HG03066 (cell line): ENCODE measurements around the gene FAM78B.

Experiments used
- ATAC-seq: cut with Tn5 transposase; IDR thresholded peaks from one replicate; pipeline ENCODE4 v1.9.1; 2021; ENCODE audit warnings: low read depth; ENCODE audit not compliant: unreplicated experiment

FAM78B gene, protein sequence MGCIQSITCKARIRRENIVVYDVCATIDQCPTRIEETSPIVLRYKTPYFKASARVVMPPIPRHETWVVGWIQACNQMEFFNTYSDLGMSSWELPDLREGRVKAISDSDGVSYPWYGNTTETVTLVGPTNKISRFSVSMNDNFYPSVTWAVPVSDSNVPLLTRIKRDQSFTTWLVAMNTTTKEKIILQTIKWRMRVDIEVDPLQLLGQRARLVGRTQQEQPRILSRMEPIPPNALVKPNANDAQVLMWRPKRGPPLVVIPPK

DNA sequence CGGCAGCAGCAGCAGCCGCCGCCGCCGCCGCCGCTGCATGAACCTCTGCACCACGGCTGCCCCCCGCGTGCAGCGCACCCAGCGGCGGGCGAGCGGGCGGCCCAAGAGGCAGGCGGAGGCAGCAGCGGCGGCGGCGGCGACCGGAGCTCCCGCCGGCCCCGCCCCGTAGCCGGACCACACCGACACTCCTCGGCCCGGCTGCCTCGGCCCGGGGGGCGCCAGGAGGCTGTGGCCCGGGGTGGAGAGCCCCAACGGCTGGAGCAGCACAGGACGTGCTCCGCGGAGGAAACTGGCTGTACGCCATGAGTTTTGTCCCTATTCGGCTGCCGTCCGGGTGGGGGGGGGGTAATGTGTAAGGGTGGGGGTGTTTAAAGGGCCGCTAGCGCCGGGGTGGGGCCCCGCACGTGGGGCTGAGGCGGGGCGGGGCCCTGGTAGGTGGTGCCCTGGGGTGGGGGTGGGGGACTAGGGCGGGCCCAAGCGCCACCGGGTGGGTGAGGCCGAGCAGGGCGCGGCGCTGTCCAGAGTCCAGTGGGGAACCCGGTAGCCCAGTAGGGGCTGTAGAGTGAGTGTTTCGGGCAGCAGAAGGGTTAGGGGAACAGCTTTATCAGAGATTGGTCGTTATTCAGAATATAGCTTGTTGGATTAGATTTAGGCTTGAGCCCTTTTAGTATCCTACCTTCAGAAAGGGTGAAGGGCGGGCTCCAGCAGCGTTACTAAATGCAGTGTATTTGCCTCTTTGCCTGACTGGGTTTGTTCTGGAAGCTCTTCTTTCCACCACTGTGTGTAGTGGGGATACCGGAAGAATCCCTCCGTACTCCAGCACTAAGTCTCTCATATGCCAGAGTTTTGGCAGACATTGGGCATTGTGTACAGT lies at the start of gene FAM78B:
FAM78B (minus strand) TSS at position 304 of the 874 bp plus-strand sequence. CDS start 753 bp downstream, outside the sequence.
- peak; percentile 41 for ATAC-seq

- ATAC-seq, result no peak
Observed at GRCh38 chr1:166202546-166202945, 35.7 kb upstream of the FAM78B start.

- ATAC-seq, result no peak
Observed at GRCh38 chr1:166200743-166201142, 33.9 kb upstream of the FAM78B start.

DNA sequence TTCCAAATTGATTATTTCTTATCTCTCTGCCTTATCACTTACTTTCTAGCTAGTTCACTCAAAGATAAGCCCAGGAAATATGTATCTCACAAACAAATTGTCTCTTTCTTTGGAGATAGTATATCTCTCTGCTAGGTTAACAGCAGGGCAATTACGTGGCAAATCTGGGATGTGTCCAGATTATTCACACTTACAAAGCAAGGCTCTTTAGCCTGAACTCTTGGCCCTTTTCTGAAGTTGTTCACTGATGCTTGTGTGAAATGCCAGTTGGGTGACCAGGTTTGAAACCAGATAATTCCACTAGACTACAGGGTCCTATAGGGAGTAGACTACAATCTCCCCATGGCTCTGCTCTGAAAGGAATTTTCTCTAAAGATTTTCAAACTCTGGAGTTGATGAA lies 30.8 kb upstream of the FAM78B start:
- ATAC-seq, result no peak

DNA sequence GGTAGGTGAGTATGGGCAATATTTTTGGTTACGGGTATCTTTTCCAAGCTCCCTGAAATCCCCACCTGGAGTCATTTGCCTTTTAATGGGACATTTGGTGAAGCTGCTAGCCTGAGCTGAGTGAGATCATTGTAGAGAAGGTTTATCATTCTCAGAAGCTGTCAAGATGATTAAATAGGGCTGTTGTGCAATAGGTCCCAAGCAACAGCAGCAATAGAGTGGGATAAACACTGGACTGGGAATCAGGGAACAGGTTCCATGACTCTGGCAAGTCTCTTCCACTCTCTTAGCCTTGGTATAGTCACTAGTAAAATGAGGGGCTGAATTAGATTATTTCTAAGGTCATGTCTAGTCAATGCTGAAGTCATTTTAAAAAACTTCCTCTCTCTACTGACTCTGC lies 30.3 kb upstream of the FAM78B start:
- ATAC-seq, result no peak

- no peak for ATAC-seq
Observed at GRCh38 chr1:166193057-166193698, 26.4 kb upstream of the FAM78B start.

DNA sequence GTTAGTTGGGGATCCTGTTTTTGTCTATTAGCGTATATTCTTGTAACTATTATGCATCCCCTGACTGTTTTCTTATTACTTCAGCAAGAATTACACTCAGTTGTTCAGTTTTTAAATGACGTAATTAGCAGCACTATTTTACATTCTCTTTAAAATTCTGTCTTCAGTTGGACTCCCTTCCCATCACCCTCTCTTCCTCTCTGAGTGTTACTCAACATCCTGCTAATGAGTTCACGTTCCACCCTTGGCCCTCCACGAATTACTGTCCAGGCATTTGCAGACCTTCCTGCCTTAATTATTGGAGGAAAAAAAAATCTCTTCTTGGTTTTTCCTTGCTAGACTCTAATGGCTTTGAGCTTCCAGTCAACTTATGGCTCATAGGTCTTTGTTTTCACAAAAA lies 23.6 kb upstream of the FAM78B start:
- no peak for ATAC-seq

DNA sequence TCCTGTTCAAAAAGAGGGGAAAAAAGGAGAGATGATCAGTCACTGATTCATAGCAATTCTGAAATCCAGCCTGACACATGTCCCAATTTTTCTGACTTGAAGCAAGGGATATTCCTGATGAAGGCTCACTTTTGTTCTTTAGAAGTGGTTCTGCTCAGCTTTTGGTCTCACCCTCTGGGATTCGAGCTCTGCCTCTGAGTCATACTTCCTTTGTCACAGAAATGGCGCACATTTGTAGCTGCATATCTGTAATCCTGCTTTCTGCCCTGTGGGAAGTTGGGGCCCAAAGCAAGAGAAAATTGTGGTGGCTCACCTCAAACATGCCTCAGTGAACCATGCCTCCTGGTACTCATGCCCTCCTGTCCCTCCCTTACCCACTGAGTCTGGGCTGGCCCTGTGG lies 22.3 kb upstream of the FAM78B start:
- ATAC-seq, result no peak

DNA sequence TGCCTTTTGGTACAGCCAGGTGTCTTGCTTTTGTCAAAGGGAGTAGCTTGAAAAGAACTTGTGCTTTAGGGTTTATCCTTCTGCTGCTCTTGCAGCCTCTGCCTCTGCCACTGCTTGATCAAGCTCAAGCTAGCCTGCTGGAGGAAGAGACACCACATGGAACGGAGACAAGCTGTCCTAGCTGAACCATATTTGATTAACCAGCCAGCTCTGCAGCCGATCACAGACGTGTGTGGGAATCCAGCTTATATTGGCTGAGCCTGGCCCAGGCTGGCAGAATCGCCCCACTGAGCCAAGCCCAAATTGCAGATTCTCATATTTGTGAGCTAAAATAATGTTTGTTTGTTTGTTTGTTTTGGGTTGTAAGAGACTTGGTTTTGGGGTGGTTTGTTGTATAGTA lies 18.7 kb upstream of the FAM78B start:
- ATAC-seq, result no peak

GRCh38 chr1:166184897-166185296 lies 18.1 kb upstream of the FAM78B start:
- ATAC-seq, result no peak

- ATAC-seq, result no peak
Observed at GRCh38 chr1:166184012-166184411, 17.2 kb upstream of the FAM78B start.

GRCh38 chr1:166182281-166182680 lies 15.5 kb upstream of the FAM78B start:
- no peak for ATAC-seq

GRCh38 chr1:166176416-166176815 lies 9.6 kb upstream of the FAM78B start:
- no peak for ATAC-seq

DNA sequence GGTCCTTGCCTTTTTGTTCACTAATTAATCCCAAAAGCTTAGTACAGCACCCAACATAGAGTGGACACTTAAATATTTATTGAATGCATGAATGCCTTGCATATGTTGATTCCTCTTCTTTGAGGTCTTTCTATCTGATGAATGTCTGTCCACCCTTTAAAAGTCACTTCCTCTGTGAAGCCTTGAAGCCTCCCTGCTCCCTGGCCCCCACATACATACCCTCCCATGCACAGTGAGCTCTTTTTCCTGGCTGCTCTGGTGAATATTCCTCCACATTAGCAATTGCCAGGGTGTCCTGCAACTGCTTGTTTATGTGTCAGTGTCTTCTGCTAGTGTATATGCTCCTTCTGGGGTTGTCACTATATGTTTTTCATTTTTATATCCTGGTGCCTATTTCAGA lies 8.2 kb upstream of the FAM78B start:
- no peak for ATAC-seq

DNA sequence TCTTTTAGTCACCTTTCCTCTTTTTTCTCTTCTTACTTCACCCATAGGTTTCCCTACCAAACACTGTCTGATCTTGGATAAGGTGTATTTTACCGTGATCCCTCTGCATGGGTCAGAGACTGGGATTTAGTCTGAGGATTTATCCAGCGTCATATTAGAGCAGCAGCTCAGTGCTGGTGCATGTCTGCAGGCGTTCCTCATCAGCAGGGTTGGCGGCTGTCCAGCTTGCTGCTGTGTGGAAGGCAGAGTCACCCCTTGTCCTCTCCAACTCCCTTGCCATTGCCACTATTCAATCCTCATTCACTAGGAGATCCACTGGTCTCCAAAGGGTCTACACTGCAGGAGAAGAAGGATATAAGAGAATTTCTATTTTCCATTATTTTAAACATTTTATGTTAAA lies 7.3 kb upstream of the FAM78B start:
- ATAC-seq, result no peak

GRCh38 chr1:166172106-166172505 lies 5.3 kb upstream of the FAM78B start:
- ATAC-seq, result no peak

GRCh38 chr1:166170726-166171125 lies 3.9 kb upstream of the FAM78B start:
- ATAC-seq, result no peak

DNA sequence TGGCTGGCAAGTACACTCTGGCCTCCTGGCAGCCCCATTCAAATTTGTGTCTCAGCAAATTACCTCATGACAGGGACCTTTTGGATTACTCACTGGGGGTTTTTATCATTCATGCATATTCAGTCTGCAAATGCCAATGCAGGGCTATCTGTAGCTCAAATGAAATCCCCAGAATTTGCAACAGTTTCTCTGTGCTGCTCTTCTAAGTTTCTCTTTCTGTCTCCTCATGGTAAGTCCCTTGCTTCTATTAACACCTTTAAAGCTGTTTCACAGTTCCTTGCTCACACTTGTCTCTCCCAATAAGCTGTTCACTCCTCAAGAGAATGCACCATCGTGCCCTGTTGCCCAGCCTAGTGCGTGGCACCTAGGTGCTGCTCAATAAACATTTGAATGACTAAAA lies 3.3 kb upstream of the FAM78B start:
- ATAC-seq, result peak; percentile 46

DNA sequence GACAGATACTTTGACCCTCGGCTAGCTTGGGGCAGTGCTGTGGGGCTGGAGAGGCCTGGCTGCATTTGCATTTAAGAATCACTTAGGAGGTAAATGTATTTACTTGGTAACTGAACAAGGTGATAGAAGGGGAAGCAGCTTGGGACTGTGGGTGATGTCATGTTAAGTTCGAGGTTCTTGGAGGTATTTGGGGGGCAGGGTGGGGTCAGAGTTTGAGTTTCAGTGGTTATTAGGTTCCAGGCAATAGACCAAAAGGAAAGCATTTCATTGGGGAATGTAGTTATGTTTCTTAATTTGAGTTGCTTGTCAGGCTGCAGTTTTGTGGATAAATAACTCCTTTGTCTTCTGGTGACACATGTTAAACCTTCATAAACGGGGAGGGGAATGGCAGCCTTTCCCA lies 2.4 kb upstream of the FAM78B start:
- ATAC-seq, result no peak

GRCh38 chr1:166167572-166167925 lies 748 bp upstream of the FAM78B start:
- no peak for ATAC-seq

DNA sequence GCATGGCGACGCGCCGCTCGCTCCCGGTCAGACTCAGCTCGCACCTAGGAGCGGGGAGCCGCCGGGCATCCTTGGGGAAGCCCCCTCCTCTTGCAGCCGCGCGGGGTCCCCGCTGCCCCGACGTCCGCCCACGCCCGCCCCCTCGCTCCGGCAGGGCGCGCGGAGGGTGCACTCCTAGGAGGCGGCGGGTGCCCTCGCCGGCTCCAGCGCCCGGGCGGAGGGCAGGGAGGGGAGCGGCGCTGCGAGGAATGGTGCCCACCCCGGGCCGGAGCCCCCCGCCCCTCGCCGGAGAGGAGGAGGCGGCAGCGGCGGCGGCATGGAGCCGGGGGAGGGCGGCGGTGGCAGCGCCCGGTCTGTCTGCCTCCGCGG lies 488 bp downstream of the FAM78B start:
- no peak for ATAC-seq
